GM12874 (cell line): ENCODE data around the gene KRTAP22-1.

Experiments used
- CTCF ChIP-seq: IDR thresholded peaks from 2 replicates; pipeline ENCODE4 v1.5.1; 2011; ENCODE audit warnings: low read depth, mild to moderate bottlenecking, control low read depth, low read length, moderate library complexity; ENCODE audit not compliant: insufficient read depth

The KRTAP22-1 gene

GRCh38 chr21:30600787-30601186 is at the start of gene KRTAP22-1:
Gene KRTAP22-1 (plus strand): TSS chr21:30601087.
- no peak for TF ChIP-seq CTCF

GRCh38 chr21:30552782-30553181 is 48.1 kb upstream of the KRTAP22-1 start:
- TF ChIP-seq CTCF = no peak

GRCh38 chr21:30555095-30555494 is 45.8 kb upstream of the KRTAP22-1 start:
- TF ChIP-seq CTCF = no peak

GRCh38 chr21:30561264-30561895 is 39.5 kb upstream of the KRTAP22-1 start, which contains the start of gene KRTAP19-7:
Gene KRTAP19-7 (minus strand): TSS chr21:30561314. CDS start chr21:30561289, 25 bp downstream.
- no peak for TF ChIP-seq CTCF

GRCh38 chr21:30561957-30562356 is 38.9 kb upstream of the KRTAP22-1 start:
- TF ChIP-seq CTCF = no peak

GRCh38 chr21:30563072-30563471 is 37.8 kb upstream of the KRTAP22-1 start:
- no peak for TF ChIP-seq CTCF

- TF ChIP-seq CTCF = no peak
Measured at GRCh38 chr21:30563630-30564029, 37.3 kb upstream of the KRTAP22-1 start.
